HG03103 (cell line): ENCODE measurements around the gene AGTR1.
"Not testable (repeated sequence)": the region's sequence is repeated elsewhere in the genome, so short reads cannot be mapped to it uniquely, and the experiment has no call there.

Experiments
- ATAC-seq: cut with Tn5 transposase; IDR thresholded peaks from one replicate; pipeline ENCODE4 v1.9.1; 2021; ENCODE audit warnings: low read depth; ENCODE audit not compliant: unreplicated experiment

The AGTR1 gene

DNA sequence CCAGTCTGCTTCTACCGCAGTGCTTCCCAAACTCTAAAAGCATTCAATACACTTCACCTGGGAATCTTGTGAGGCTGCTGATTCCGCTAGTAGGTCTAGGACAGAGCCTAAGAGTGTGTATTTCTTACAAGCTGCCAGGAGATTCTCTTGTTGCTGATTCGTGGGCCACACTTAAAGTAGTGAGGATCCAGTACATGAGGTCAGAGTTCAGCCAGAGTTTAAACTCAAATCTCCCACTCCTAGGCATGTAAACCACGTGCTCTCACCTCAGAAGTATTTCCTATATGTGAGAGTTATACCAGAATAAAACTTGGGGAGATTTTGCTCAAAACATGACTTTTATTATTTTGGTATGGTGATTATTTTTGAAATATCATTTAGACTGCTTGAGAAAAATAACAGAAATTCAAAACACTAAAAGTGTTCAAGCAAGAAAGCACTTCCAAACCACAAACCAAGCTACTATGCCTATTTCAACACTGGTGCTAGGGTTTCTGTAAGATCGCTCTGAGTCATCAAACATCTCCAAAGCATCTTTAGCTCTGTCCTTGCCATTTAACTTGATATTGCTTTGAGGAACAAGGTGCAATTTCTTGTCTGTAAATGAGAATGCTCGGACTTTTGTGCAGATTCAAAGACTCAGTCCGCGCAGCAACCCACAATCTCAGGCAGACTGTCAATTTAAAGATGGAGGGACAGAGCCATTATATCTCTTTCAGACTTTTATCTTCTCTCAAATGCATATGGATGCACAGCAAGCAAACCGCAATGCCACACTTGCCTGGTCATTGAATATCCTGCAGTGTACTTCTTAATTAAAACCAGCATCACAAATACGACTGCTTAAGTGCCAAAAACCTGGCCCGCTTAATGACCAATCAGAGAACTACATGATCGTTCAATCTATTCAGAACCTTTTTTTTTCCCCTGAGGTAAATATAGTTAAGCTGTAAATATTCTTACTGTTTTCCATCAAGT is 59.8 kb downstream of the AGTR1 start:
- no peak for ATAC-seq

DNA sequence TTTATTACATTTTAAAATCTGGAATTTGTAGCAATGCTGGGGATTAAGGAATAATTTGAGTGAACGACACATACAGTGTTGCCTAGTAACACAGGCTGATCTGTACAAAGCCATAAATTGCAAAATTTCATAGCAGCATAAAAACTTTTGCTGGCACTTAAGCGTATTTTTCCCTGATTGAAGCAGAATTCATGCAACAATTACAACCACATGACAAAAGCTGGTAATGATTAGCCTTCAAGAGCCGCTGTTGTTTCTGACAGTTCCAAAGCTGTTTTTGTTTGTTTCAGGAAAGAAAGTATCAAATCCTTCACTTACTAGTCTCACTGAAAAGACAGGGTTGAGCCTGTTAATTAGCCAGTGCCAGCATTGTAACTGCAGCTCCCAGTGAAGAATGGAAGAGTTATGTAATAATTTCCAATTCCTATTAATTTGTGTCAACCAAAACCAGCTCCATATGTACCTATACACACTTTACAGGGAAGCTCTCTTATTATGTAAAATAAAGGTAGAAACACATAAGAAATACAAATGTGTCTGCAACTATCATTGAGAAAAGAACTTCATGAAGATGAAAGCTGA is 60.7 kb downstream of the AGTR1 start:
- no peak for ATAC-seq

DNA sequence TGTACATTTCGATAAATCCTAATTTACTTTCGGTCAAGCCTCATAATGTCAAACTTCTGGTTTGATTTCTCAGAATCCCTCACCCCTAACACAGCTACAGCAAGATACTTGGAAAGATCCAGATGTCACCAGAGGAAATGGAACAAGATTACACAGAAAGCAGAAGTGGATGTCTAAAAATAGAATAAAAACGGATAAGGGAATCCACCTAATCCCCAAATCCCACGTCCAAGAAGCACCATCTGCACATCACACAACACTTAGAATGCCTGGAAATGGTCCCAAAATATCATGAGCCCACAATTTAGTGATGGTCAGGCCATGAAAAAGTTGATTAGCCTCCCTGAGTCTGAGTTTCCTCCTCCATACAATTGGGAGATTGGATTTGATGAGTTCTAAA is 61.7 kb downstream of the AGTR1 start:
- ATAC-seq = no peak

DNA sequence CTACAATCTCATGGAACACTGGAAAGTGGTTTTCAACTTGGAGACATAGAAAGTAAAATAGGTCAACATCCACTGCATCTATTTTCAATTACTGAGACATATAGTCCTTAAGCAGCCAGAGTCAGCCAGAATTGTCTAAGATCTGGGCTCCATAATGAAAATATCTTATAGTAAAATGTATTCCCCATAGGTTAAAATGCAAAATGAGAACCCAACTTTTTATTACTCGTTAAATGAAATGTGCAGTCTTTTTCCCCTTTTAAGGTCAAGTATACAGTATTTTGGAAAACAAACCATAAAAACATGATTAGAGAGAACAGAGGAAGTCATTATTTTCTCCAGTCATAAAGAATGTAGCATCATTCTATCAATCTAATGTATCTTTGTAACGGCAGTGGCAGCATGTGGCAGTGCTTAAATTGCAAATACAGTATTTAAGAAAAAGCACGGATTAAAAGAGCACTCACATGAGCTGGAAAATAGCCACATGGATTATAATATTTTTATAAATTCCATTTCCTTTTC is 65.5 kb downstream of the AGTR1 start:
- no peak for ATAC-seq

DNA sequence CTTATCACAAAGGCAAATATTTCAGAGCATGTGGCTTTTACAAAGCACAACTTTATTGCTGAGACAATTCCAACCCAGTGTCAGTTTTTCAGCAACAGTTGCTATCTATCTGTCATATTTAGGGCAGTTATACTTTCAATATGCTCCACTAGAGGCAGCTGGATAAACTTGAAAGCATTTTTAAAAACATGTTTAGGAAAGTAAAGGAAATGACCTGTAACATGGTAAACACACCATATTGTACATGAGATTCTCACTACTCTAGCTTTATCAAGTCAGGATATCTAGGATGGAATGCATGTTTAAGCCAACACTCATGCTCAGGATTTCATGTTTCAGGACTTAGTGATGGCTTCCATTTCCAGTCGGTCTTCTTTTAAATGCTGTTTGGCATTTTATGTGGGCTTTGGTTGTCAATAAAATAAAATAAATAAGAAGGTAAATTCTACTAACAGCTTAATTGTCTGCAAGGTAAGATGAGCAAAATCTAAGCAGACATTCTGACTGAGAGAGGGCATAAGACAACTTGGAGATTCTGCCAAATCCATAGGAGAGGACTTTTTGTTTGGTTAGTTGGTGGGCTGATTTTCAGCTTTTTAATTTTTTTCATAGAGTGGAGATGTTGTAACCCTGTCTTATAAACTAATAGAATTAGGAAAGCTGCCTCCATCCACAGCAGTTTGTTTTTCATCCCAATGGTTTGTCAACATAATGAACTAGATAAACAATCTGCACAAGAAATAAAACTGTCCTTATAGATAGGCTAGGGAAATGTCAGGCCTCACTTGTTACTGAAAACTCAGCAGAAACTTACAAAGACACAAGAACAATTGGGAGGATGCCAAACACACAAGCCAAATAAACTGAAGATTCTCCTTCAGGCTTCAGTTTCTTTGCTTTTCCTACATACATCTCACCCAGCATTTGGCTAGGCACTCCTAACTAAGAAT is 66.6 kb downstream of the AGTR1 start:
- ATAC-seq = no peak

DNA sequence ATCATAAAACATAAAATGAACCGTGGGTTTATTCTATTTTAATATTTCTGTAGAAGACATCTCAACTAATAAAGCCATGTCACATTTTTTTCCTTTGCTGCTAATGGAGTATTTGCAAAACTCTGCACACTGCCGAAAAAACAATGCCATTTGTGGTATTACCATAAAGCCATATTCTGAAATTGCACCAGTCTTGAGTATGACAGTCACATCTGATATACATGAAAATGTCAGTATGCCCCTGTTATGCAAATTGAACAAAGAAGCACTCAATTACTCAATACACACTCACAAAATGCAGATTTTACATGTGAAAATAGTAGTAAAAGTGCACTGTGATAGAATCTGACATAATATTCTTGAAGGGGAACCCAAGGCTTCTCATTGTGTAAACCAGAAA is 74.7 kb downstream of the AGTR1 start:
- ATAC-seq = no peak

DNA sequence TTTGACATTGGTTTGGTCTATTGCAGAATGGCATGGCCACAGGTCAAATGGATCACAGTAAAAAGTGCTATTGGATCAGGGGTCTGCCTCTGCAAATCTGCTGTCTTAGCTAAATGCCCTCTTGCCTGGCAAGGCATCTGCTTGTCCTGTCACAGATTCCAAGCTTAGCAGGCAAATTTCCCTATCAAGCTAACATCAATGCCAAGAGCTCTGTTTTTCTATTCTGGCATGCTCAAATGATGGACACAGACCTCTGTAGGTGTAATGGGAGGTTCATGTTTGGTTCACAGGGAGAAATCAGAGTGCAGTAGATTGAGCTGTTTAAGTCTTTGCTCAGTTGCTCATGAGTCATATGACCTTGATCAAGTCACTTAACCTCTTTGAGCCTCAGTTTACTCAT is 75.1 kb downstream of the AGTR1 start:
- ATAC-seq = no peak

DNA sequence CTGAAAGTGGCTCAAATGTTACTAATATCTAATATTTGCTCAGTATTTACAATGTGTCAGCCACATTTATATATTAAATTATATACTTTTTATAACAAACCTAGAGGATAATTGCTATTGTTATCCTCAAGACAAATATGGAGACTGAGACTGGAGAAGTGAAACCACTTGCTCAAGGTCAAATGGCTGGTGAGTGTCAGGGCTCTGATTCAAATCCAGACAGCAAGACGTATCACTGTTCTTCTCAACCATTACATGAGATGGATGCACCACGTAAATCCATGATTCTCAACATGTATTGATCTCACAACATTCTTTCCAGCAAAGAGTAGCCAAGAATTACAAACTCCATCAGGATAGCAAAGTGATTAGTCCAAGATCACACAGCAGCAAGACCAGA is 76.1 kb downstream of the AGTR1 start:
- no peak for ATAC-seq

DNA sequence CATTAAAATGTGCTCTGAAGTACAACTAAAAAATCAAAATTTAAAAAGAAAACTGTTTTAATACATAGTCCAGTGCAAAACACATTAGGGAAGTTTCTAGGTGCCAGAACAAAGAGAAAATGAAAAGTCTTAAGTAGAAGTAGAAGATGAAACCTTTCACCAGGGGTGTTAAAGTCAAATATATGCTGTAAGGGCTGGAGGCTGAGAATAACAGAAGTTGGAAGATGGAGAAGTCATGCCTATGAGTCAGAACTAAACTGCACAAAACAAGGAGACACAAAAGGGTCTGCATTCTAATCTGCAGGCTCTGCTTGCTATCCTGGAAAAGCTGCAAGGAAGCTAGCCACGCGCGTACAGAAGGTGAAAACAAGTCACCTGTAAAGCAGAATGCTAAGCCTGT is 81.2 kb downstream of the AGTR1 start:
- ATAC-seq = no peak

DNA sequence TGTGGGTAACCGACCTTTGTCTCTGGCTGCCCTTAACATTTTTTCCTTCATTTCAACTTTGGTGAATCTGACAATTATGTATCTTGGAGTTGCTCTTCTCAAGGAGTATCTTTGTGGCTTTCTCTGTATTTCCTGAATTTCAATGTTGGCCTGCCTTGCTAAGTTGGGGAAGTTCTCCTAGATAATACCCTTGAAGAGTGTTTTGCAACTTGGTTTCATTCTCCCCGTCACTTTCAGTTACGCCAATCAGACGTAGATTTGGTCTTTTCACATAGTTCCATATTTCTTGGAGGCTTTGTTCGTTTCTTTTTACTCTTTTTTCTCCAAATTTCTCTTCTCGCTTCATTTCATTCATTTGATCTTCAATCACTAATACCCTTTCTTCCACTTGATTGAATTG is 87.3 kb downstream of the AGTR1 start:
- ATAC-seq = not testable (repeated sequence)

DNA sequence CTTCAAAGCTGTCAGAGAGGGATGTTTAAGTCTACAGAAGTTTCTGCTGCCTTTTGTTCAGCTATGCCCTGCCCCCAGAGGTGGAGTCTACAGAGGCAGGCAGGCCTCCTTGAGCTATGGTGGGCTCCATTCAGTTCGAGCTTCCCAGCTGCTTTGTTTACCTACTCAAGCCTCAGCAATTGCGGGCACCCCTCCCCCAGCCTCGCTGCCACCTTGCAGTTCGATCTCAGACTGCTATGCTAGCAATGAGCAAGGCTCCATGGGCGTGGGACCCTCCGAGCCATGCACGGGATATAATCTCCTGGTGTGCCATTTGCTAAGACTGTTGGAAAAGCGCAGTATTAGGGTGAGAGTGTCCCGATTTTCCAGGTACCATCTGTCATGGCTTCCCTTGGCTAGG is 88.5 kb downstream of the AGTR1 start:
- not testable (repeated sequence) for ATAC-seq

DNA sequence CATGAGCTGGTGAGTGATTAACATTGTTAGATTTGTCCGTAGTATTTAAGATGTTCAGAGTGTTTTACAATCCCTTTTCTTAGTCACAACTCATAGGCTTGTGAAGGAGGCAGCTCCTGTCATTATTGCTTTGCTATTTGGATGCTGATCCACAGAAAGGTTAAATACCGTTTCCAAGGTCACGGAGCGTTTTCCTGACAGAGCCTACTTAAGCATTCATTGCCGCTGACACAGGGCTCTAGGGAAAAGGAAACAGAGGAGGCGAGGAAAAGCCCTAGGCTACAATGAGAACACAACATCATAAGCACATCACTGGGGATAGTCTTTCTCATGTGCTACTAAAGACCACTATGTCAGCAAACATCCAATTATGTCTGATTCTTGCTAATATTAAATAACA is 91.4 kb downstream of the AGTR1 start:
- no peak for ATAC-seq

DNA sequence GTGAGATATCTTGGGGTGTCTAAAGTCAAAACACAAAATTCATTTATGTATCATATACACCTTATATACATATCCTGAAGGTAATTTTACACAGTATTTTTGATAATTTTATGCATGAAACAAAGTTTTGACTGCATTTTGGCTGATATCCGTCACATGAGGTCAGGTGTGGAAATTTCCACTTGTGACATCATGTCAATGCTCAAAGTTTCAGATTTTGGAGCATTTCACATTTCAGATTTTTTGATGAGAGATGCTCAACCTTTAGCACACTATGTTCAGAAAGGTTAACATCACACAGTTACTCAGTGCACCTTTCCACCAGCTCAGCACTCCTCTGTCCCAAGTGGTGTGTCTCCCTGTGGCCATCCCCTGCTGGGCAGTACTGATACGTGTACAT is 92.2 kb downstream of the AGTR1 start:
- no peak for ATAC-seq

DNA sequence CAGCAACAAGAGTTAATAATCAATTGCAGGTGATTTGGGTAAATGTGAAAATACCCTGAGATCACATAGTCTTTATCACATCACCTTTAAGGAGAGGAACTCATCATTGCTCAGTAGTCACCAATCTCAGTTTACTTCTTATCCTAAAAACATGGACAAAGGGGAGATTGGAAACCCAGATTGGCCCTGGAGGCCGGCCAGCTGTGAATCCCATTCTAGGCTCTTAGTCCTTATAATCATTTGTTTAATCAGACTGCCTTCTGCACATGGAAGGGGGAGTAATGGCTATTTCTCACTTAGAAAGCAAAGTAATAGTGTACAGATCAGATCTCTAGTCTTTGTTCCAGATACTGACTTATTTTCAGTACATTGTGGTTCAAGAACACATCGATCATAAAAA is 92.7 kb downstream of the AGTR1 start:
- ATAC-seq = no peak

DNA sequence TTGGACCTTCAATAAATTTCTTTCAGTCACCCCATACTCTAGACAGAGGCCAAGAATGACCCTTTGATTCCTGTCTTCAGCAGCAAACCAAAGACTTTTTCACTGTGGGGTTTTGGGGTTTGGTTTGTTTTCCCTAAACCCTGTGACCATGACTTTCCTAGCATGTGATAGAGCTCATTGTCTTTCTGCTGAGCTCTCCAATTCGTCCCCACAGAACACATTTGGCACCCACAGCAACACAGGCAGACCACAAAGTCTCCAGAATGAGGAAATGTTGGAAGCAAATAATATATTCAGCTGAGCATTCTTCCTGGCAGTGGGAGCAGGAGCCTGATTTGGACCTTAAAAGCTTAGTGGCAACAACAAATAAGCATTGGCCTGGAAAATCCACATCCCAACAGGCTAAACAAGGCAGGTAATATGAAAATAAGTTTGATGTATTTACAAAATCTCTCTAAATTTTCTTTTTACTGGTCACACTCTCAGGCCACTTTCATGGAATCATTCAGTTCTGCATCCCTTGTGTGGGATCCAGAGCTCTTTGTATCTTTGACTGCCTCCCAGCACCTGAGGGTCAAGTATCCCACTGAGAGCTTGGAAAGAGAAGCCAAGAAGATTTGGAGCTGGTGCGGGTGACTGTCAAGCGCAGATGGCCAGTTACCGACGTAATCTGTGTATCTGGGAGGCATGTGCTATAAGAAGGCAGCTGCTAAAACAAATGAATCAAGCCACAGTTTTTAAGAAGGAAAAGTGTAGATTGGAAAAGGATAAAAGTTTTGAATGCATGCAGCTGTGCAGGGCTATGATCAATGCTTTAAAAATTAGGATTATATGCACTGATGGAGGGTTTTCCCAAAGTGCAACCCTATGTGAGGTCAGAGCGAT is 93.4 kb downstream of the AGTR1 start:
- no peak for ATAC-seq

DNA sequence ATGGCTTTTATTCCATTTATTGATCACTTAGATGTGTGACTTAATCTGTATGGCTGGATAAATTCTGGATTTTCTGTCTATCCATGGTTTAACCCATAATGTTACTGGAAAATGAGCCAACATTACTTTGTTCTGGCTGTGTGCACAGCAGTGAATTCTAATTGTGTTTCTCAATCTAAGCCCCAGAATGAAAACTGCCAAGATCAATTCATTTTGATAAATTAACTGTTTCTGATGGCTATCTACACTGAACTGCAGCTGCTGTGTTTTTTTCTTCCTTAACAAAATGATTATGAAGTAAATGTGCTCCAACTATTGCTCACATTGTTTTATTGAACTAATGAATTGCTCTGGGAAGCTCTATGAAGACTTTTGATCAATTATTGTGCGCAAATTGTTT is 94.2 kb downstream of the AGTR1 start:
- no peak for ATAC-seq

DNA sequence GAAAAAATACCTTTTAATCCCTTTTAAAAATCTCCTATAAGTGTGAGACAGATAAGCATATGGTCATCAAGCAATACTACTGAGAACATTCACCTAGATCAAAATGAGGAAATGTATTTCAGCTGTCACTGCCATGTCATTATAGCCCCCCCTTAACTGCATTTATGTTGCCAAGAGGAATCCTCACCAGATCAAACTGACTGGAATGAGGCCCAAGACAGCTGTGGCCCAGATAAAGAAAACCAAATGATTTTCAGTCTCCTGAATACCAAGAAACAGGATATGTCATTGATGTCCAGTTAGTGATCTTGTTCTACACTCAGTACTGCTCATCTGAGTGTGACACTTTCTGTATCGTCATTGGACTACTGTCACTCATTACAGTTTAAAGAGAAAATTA is 94.8 kb downstream of the AGTR1 start:
- ATAC-seq = no peak
